Panc1 (cell line): ENCODE results near the gene CNTROB. TPM values are rescaled to one million over a fixed set of nuclear protein-coding genes. Genes with fewer than 3 reads are reported as not detected.

Source experiments
- ATAC-seq: fragments of 200-7000 bp; cut with Tn5 transposase; 2 replicates; pipeline ENCODE4 v1.9.1; 2020; ENCODE audit warnings: mild to moderate bottlenecking, moderate library complexity
- BruUV-seq: library from RNA; stranded (reverse); fragments of 400-500 nt; replicated peaks from 2 replicates; lab custom pipeline; 2021; lab: Mats Ljungman, UMichigan
- CTCF ChIA-PET: fragments of 300-600 bp; sonication (Branson Sonifier 250); formaldehyde crosslinking; loops from one replicate; lab custom pipeline; 2022; ENCODE audit warnings: antibody characterized with exemption; lab: Charles Lee
- POLR2A ChIA-PET: fragments of 300-600 bp; sonication (Branson Sonifier 250); formaldehyde crosslinking; loops from one replicate; lab custom pipeline; 2022; ENCODE audit warnings: antibody characterized with exemption; lab: Charles Lee
- DNase-seq: peaks from one replicate; pipeline ENCODE4 v3.0.0-alpha.2; 2010; ENCODE audit warnings: low read depth, low spot score
- H3K27ac ChIP-seq: 2 replicates; pipeline ENCODE4 v1.5.1; 2011; ENCODE audit warnings: mild to moderate bottlenecking, low read length, inconsistent platforms
- H3K27me3 ChIP-seq: fragments of 200-500 bp; sonication (Bioruptor generic); 2 replicates; pipeline ENCODE4 v1.6.0; 2014; ENCODE audit warnings: low read length, inconsistent platforms; ENCODE audit not compliant: control insufficient read depth, insufficient read depth
- H3K36me3 ChIP-seq: fragments of 200-500 bp; sonication (Bioruptor generic); 2 replicates; pipeline ENCODE4 v1.5.1; 2014; ENCODE audit warnings: inconsistent platforms, mild to moderate bottlenecking, low read length, moderate library complexity; ENCODE audit not compliant: control insufficient read depth, insufficient read depth
- H3K4me1 ChIP-seq: 2 replicates; pipeline ENCODE4 v1.5.1; 2011; ENCODE audit warnings: inconsistent platforms, mild to moderate bottlenecking, low read length, moderate library complexity; ENCODE audit not compliant: control insufficient read depth, insufficient read depth
- H3K4me3 ChIP-seq, 2 experiments: 2 replicates each; pipeline ENCODE4 v1.5.1; 2011 to 2012; ENCODE audit warnings: low read depth in 2 of 2, low read length in 2 of 2, mild to moderate bottlenecking in 2 of 2, inconsistent platforms in 1 of 2, moderate library complexity in 1 of 2
- H3K9me3 ChIP-seq: fragments of 200-500 bp; sonication (Bioruptor generic); 2 replicates; pipeline ENCODE4 v1.5.1; 2014; ENCODE audit warnings: low read depth, mild to moderate bottlenecking, inconsistent platforms, low read length, moderate library complexity; ENCODE audit not compliant: control insufficient read depth, insufficient read depth
- CTCF ChIP-seq: fragments of 450-650 bp; IDR thresholded peaks from 2 replicates; pipeline ENCODE4 v1.5.1; 2017; ENCODE audit warnings: mild to moderate bottlenecking
- POLR2AphosphoS5 ChIP-seq: IDR thresholded peaks from 2 replicates; pipeline ENCODE4 v1.6.1; 2012; ENCODE audit warnings: mild to moderate bottlenecking, low read depth, low read length, moderate library complexity
- REST ChIP-seq, 2 experiments: IDR thresholded peaks; 2 replicates each; pipeline ENCODE4 v1.6.1; 2011 to 2012; ENCODE audit warnings: low read depth in 2 of 2, control low read depth in 1 of 2, low read length in 1 of 2, mild to moderate bottlenecking in 1 of 2, moderate library complexity in 1 of 2; ENCODE audit not compliant: insufficient read depth in 1 of 2
- SIN3A ChIP-seq: IDR thresholded peaks from 2 replicates; pipeline ENCODE4 v1.6.1; 2012; ENCODE audit warnings: low read depth, mild to moderate bottlenecking, low read length, moderate library complexity, borderline replicate concordance; ENCODE audit not compliant: insufficient read depth
- TCF7L2 ChIP-seq: IDR thresholded peaks from 2 replicates; pipeline ENCODE4 v1.6.1; 2011; ENCODE audit warnings: mild to moderate bottlenecking, low read depth, low read length, inconsistent platforms
- in situ Hi-C: cut with HindIII; loops from 2 replicates; pipeline ENCODE4 v1.10.0; 2016; ENCODE audit warnings: low sequenced_read_pairs, low pct_unique_long_range_greater_than_20kb
- intact Hi-C: fragments of 100-400 bp; cut with micrococcal nuclease; formaldehyde crosslinking; loops from one replicate; pipeline ENCODE4 v1.10.0; 2022; ENCODE audit not compliant: unreplicated experiment
- total RNA-seq: library from RNA; stranded (reverse); gene quantifications from one replicate; pipeline ENCODE4 v1.2.1, GENCODE V29; 2021; ENCODE audit not compliant: unreplicated experiment

Gene CNTROB
- total RNA-seq, 1 experiment from 2014 or later = 60.5 TPM

- ChIA-PET POLR2A (no interaction called here), CTCF (no interaction called here)
- no peaks in the 10 kb centered on the region for H3K27me3 ChIP-seq
- intact Hi-C loops (no loop called here), in situ Hi-C loops (no loop called here)
- H3K27ac ChIP-seq = no peak overlapping the region
- TF ChIP-seq SIN3A (no peak), REST (IDR thresholded peaks at IDR 0.05; ENCODE audit: insufficient read depth in 1 of 2, low read depth in 2 of 2, low read length in 1 of 2) (no peak), CTCF (no peak), POLR2AphosphoS5 (no peak), TCF7L2 (no peak)
- no TSS peak for BruUV-seq
- no peaks in the 10 kb centered on the region for H3K9me3 ChIP-seq
- no peak for DNase-seq
- H3K4me3 ChIP-seq = no peak overlapping the region
- no peaks in the 10 kb centered on the region for H3K4me1 ChIP-seq
- no peaks in the 10 kb centered on the region for H3K36me3 ChIP-seq
- ATAC-seq = no peak
Measured at GRCh38 chr17:7956228-7956965, 24.4 kb downstream of the CNTROB start.

GRCh38 chr17:7959503-7960253 lies 27.7 kb downstream of the CNTROB start:
- no TSS peak for BruUV-seq
- no peaks in the 10 kb centered on the region for H3K9me3 ChIP-seq
- POLR2A ChIA-PET = no interaction called here
- in situ Hi-C loops = no loop called here
- TF ChIP-seq SIN3A (no peak), REST (IDR thresholded peaks at IDR 0.05; ENCODE audit: insufficient read depth in 1 of 2, low read depth in 2 of 2, low read length in 1 of 2) (no peak), TCF7L2 (no peak), CTCF (no peak), POLR2AphosphoS5 (no peak)
- ATAC-seq (no peak), DNase-seq (no peak)
- H3K4me1 ChIP-seq = no peaks in the 10 kb centered on the region
- no peak overlapping the region for H3K27ac ChIP-seq
- H3K27me3 ChIP-seq = no peaks in the 10 kb centered on the region
- CTCF ChIA-PET = no interaction called here
- no peaks in the 10 kb centered on the region for H3K36me3 ChIP-seq
- H3K4me3 ChIP-seq = no peak overlapping the region
- intact Hi-C loops = no loop called here
